Measurements from ENCODE around the gene ZNF780B. TPM values are rescaled to one million over a fixed set of nuclear protein-coding genes. Genes with fewer than 3 reads are reported as not detected.

Gene ZNF780B
- total RNA-seq, 8 experiments from 2014 or later, result 12.0 to 47.1 (median 22.2) TPM

DNA sequence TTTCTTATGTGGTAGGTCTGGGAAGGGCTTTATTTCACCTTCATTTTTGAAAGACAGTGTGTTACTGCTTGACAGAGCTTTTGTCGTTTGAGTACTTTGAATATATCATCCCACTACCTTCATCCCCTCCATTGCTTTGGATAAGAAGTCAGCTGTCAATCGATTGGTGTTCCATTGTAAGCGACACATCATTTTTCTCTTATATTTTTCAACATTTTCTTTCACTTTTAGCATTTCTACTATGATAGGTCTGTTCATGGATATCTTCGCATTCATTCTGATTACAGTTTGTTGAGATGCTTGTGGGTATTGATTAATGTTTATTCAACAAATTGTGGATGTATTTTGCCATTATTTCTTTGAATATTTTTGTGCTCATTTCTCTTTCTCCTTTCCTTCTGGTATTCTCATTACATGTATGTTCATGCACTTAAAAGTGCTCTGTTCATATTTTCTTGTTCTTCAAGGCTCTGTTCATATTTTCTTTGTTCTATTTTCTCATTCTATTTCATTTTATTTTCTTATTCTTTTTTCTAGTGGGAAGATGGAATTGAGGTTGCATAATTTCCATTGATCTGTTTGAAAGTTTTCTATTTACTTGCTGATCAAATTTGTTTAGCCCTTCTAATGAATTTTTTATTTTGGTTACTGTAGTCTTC, 30.0 kb downstream of the ZNF780B start:
- WGBS, 10 experiments, result 57 to 100% (median 93%) methylated on average over 1 to 4 of the region's 4 CpGs
- Histone ChIP-seq H3K4me1 (replicated peaks in 1 of 2) (no peaks in the 10 kb centered on the region), H3K27ac (no peak overlapping the region), H3K4me3 (no peak overlapping the region)
- ATAC-seq (replicated peaks in 6 of 8), result no peak
- in situ Hi-C loops (cut with MboI; ENCODE audit: low pct_unique_long_range_greater_than_20kb in 2 of 9, low sequenced_read_pairs in 9 of 9, unreplicated experiment in 9 of 9), result no loop called here

DNA sequence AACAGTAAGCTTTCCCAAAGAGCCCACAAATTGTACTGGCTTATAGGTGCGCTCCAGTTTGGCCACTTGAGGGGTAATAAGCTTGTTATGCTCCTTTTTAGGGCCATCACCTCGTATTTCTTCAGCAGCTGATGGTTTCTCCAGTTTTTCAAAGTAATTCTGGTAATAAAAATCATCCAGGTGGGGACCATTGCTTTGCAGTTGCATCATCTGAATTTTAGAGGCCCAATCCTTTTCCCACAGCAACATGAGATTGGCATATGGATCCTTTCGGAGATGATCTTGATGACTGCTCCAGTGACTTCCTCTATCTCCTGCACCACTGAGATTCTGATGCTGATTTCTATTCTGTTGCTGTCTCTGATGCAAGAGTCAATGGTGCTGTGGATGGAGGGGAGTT, 32.1 kb downstream of the ZNF780B start:
- in situ Hi-C loops (cut with MboI; ENCODE audit: low pct_unique_long_range_greater_than_20kb in 2 of 9, low sequenced_read_pairs in 9 of 9, unreplicated experiment in 9 of 9), result no loop called here
- ATAC-seq (replicated peaks in 6 of 8), result no peak
- WGBS, 10 experiments, result 45 to 100% (median 80%) methylated on average over 1 to 3 of the region's 3 CpGs
- H3K27ac ChIP-seq, result no peak overlapping the region
- no peak overlapping the region for H3K4me3 ChIP-seq
- H3K4me1 ChIP-seq (replicated peaks in 1 of 2), result no peaks in the 10 kb centered on the region

- H3K27ac ChIP-seq, result no peak overlapping the region
- H3K4me1 ChIP-seq (replicated peaks in 1 of 2), result no peaks in the 10 kb centered on the region
- ATAC-seq (replicated peaks in 6 of 8), result no peak
- in situ Hi-C loops (cut with MboI; ENCODE audit: low pct_unique_long_range_greater_than_20kb in 2 of 9, low sequenced_read_pairs in 9 of 9, unreplicated experiment in 9 of 9), result no loop called here
- 65 to 100% (median 80%) methylated on average over 2 to 4 of the region's 4 CpGs; no CpG with 5 or more reads in 2 of the 10 experiments for WGBS, 10 experiments
- no peak overlapping the region for H3K4me3 ChIP-seq
These were observed 42.0 kb downstream of the ZNF780B start for GRCh38 chr19:40013991-40014390.

- no peak overlapping the region for H3K4me3 ChIP-seq
- no peak for ATAC-seq (replicated peaks in 6 of 8)
- in situ Hi-C loops (cut with MboI; ENCODE audit: low pct_unique_long_range_greater_than_20kb in 2 of 9, low sequenced_read_pairs in 9 of 9, unreplicated experiment in 9 of 9), result no loop called here
These were observed 46.4 kb downstream of the ZNF780B start for GRCh38 chr19:40009674-40010073.

GRCh38 chr19:40006273-40006691, 49.7 kb downstream of the ZNF780B start:
- in situ Hi-C loops (cut with MboI; ENCODE audit: low pct_unique_long_range_greater_than_20kb in 2 of 9, low sequenced_read_pairs in 9 of 9, unreplicated experiment in 9 of 9), result no loop called here
- no peak overlapping the region for H3K27ac ChIP-seq
- H3K4me1 ChIP-seq (replicated peaks in 1 of 2), result no peaks in the 10 kb centered on the region
- peak in 3 of 8 experiments; percentile 18 to 85 (median 81) for ATAC-seq (replicated peaks in 6 of 8)
- no peak overlapping the region for H3K4me3 ChIP-seq
- 67 to 100% (median 100%) methylated on average over 1 of the region's 1 CpG; no CpG with 5 or more reads in 5 of the 10 experiments for WGBS, 10 experiments

More at GRCh38 chr19:40009674-40010073, 46.4 kb downstream of the ZNF780B start:
- H3K27ac ChIP-seq, result no peak overlapping the region
- no peaks in the 10 kb centered on the region for H3K4me1 ChIP-seq (replicated peaks in 1 of 2)

GRCh38 chr19:40005691-40006272, 50.2 kb downstream of the ZNF780B start:
- Histone ChIP-seq H3K27ac (no peak overlapping the region), H3K4me3 (no peak overlapping the region), H3K4me1 (replicated peaks in 1 of 2) (no peaks in the 10 kb centered on the region)
- peak in 3 of 8 experiments; percentile 66 to 91 (median 89) for ATAC-seq (replicated peaks in 6 of 8)
- in situ Hi-C loops (cut with MboI; ENCODE audit: low pct_unique_long_range_greater_than_20kb in 2 of 9, low sequenced_read_pairs in 9 of 9, unreplicated experiment in 9 of 9), result no loop called here
- WGBS, 10 experiments, result 20 to 100% (median 78%) methylated on average over 1 to 4 of the region's 4 CpGs; no CpG with 5 or more reads in 1 of the 10 experiments

- Histone ChIP-seq H3K4me3 (no peak overlapping the region), H3K4me1 (replicated peaks in 1 of 2) (peaks cover 5 to 12% of the 10 kb centered on the region in 2 donors), H3K27ac (no peak overlapping the region)
- in situ Hi-C loops (cut with MboI; ENCODE audit: low pct_unique_long_range_greater_than_20kb in 2 of 9, low sequenced_read_pairs in 9 of 9, unreplicated experiment in 9 of 9), result no loop called here
- 65 to 100% (median 83%) methylated on average over 2 to 4 of the region's 4 CpGs; no CpG with 5 or more reads in 1 of the 10 experiments for WGBS, 10 experiments
- ATAC-seq (replicated peaks in 6 of 8), result no peak
These were observed 57.5 kb downstream of the ZNF780B start for GRCh38 chr19:39998501-39998900.

DNA sequence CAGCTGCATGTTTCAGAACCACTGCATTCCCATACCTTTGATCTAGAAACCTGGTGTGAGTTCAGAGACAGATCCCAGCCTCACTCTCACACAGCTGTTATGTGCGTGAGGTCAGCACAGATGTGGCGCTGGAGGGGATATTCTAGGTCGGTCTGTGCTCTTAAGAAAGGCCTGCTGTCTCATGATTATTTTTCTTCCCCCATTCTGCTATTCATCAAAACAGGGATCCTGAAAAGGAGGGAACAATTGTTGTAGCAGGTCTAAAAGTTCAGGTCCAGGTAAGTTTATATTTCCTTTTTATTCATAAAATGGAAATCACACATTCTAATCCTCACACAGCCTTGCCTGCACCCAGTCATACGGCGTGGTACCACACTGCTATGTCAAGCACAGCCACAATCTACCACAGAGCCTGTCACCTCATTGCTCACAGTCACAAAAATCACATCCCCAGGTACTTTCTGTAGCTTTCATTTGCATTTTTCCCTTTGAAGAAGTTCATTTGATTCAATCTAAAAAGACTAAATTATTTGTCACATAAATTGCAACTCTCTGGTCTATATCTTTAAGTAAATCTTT, 58.3 kb downstream of the ZNF780B start:
- WGBS, 10 experiments, result 50 to 100% (median 95%) methylated on average over 1 to 3 of the region's 5 CpGs; no CpG with 5 or more reads in 2 of the 10 experiments
- ATAC-seq (replicated peaks in 6 of 8), result peak in 4 of 8 experiments; percentile 1 to 4 (median 4)

GRCh38 chr19:39996811-39997637, 59.0 kb downstream of the ZNF780B start, which contains the start of gene ZNF546:
TSS of gene ZNF546 (plus strand) at chr19:39997060. CDS start at chr19:39998327, 1,267 bp downstream.
- 0 to 68% (median 0%) methylated on average over 1 to 18 of the region's 53 CpGs; no CpG with 5 or more reads in 2 of the 10 experiments for WGBS, 10 experiments
- H3K27ac ChIP-seq, result peak within 1 kb of the TSS; percentile 72 to 81
- peaks cover 5 to 12% of the 10 kb centered on the region in 2 donors for H3K4me1 ChIP-seq (replicated peaks in 1 of 2)
- H3K4me3 ChIP-seq, result peak within 1 kb of the TSS; percentile 73 to 90 (median 86)
- in situ Hi-C loops (cut with MboI; ENCODE audit: low pct_unique_long_range_greater_than_20kb in 2 of 9, low sequenced_read_pairs in 9 of 9, unreplicated experiment in 9 of 9), result no loop called here
- ATAC-seq (replicated peaks in 6 of 8), result peak; percentile 92 to 97 (median 96)

More for the DNA sequence above, 58.3 kb downstream of the ZNF780B start:
- H3K4me1 ChIP-seq (replicated peaks in 1 of 2), result peaks cover 5 to 12% of the 10 kb centered on the region in 2 donors
- peak overlapping the region; percentile 72 to 81 for H3K27ac ChIP-seq
- peak overlapping the region; percentile 73 to 90 (median 86) for H3K4me3 ChIP-seq
- in situ Hi-C loops (cut with MboI; ENCODE audit: low pct_unique_long_range_greater_than_20kb in 2 of 9, low sequenced_read_pairs in 9 of 9, unreplicated experiment in 9 of 9), result no loop called here

DNA sequence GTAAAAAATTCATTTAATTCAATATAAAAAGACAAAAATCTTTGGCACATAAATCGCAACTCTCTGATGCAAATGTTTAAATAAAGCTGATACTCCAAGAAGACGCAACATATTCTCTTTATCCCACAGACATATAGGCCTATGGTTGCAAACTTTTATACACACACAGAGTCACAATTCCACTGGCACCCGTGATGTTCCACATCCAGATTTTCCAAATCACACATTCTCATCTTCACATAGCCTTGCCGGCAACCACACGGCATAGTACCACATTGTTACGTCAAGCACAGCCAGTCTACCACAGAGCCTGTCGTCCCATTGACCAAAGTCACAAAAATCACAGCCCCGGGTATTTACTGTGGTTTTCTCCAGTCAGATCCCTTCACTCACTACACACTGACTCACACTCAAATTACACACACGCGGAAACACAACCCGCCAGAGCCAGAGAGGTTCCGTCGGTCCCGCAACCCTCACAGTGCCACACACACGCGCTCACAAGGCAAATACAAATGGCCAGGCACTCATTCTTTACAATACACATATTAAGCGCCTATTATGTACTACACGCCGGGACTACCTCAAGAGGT, 59.7 kb downstream of the ZNF780B start:
- peak overlapping the region; percentile 72 to 81 for H3K27ac ChIP-seq
- in situ Hi-C loops (cut with MboI; ENCODE audit: low pct_unique_long_range_greater_than_20kb in 2 of 9, low sequenced_read_pairs in 9 of 9, unreplicated experiment in 9 of 9), result no loop called here
- peaks cover 5 to 12% of the 10 kb centered on the region in 2 donors for H3K4me1 ChIP-seq (replicated peaks in 1 of 2)
- 0 to 40% (median 15%) methylated on average over 1 to 14 of the region's 19 CpGs for WGBS, 10 experiments
- peak; percentile 42 to 69 (median 52) for ATAC-seq (replicated peaks in 6 of 8)
- H3K4me3 ChIP-seq, result peak overlapping the region; percentile 73 to 90 (median 86)

DNA sequence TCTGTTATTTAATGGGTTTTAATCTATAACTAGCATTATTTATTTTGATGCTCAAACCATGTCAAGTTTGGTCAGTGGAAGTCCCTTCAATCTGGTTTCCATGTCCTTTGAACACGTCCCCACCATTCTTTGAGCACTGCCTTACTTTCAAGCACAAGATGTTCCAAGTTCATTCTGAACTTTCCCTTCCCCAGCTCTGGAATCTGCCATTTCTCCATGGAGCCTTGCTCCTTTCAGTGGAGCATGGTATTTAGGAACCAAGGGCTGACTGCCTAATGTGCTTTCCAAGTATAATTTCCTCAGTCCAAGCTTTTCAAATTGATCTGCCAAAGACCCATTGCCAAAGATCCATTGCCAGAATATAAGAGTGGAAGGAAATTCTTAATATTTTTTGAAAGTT, 60.2 kb downstream of the ZNF780B start:
- no peak for ATAC-seq (replicated peaks in 6 of 8)
- Histone ChIP-seq H3K4me3 (peak overlapping the region; percentile 73 to 90 (median 86)), H3K27ac (no peak overlapping the region), H3K4me1 (replicated peaks in 1 of 2) (peaks cover 5 to 12% of the 10 kb centered on the region in 2 donors)
- in situ Hi-C loops (cut with MboI; ENCODE audit: low pct_unique_long_range_greater_than_20kb in 2 of 9, low sequenced_read_pairs in 9 of 9, unreplicated experiment in 9 of 9), result no loop called here
- 0 to 71% (median 57%) methylated on average over 1 of the region's 1 CpG; no CpG with 5 or more reads in 3 of the 10 experiments for WGBS, 10 experiments

- Histone ChIP-seq H3K27ac (no peak overlapping the region), H3K4me3 (no peak overlapping the region), H3K4me1 (replicated peaks in 1 of 2) (peaks cover 5 to 12% of the 10 kb centered on the region in 2 donors)
- ATAC-seq (replicated peaks in 6 of 8), result no peak
- in situ Hi-C loops (cut with MboI; ENCODE audit: low pct_unique_long_range_greater_than_20kb in 2 of 9, low sequenced_read_pairs in 9 of 9, unreplicated experiment in 9 of 9), result no loop called here
These were observed 61.7 kb downstream of the ZNF780B start for GRCh38 chr19:39994361-39994760.
